ENCODE data around the gene ISCU.

DNA sequence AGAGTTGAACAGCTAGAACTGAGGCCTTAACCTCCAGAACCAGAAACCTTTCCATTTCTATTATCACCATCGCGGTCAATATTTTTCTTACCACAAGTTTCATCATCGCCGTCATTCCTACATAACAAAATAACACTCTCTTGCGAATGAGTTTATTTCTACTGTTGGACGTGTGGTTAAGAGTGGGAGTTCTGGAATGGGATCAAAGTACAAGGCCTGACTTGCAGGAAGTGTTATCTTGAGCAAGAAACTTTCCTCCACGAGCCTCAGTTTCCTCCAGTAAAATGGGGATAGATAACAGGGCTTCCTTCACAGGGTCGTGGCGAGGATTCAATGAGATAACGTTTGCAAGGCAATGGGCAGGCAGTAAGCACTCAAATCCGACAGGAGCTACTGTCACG lies 2.1 kb upstream of the ISCU start:
- TF ChIP-seq POLR2A (IDR thresholded peaks at IDR 0.05), result no peak
- TF ChIP-seq, protein P1, sequence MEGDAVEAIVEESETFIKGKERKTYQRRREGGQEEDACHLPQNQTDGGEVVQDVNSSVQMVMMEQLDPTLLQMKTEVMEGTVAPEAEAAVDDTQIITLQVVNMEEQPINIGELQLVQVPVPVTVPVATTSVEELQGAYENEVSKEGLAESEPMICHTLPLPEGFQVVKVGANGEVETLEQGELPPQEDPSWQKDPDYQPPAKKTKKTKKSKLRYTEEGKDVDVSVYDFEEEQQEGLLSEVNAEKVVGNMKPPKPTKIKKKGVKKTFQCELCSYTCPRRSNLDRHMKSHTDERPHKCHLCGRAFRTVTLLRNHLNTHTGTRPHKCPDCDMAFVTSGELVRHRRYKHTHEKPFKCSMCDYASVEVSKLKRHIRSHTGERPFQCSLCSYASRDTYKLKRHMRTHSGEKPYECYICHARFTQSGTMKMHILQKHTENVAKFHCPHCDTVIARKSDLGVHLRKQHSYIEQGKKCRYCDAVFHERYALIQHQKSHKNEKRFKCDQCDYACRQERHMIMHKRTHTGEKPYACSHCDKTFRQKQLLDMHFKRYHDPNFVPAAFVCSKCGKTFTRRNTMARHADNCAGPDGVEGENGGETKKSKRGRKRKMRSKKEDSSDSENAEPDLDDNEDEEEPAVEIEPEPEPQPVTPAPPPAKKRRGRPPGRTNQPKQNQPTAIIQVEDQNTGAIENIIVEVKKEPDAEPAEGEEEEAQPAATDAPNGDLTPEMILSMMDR (IDR thresholded peaks at IDR 0.05), result no peak
